Neural cell (in vitro differentiated cells): ENCODE results near the gene SCUBE1. TPM values are rescaled to one million over a fixed set of nuclear protein-coding genes. Genes with fewer than 3 reads are reported as not detected.

Experiments used
- H2AFZ ChIP-seq: fragments of 200-600, 300-800 bp; sonication (generic), shearing (Covaris generic); 2 replicates; pipeline ENCODE4 v1.6.0; 2014; ENCODE audit warnings: low read depth, mild to moderate bottlenecking, antibody characterized with exemption, low read length, moderate library complexity
- H3F3A ChIP-seq: fragments of 200-600 bp; shearing (Covaris generic); 2 replicates; pipeline ENCODE4 v1.6.1; 2016; ENCODE audit warnings: mild to moderate bottlenecking, moderate library complexity, mixed read lengths, antibody characterized with exemption, low read length; ENCODE audit not compliant: insufficient read depth, poor library complexity, severe bottlenecking
- H3K27ac ChIP-seq: fragments of 200-600, 300-800 bp; sonication (generic), shearing (Covaris generic); 2 replicates; pipeline ENCODE4 v1.5.1; 2014; ENCODE audit warnings: mild to moderate bottlenecking, low read length, moderate library complexity
- H3K27me3 ChIP-seq: fragments of 300-800, 200-600 bp; sonication (generic), shearing (Covaris generic); 2 replicates; pipeline ENCODE4 v1.6.0; 2014; ENCODE audit warnings: mild to moderate bottlenecking, low read depth, low read length, moderate library complexity; ENCODE audit not compliant: insufficient read depth
- H3K36me3 ChIP-seq: fragments of 300-800, 200-600 bp; sonication (generic), shearing (Covaris generic); 2 replicates; pipeline ENCODE4 v1.5.1; 2014; ENCODE audit warnings: mild to moderate bottlenecking, antibody characterized with exemption, low read length, moderate library complexity; ENCODE audit not compliant: insufficient read depth
- H3K4me2 ChIP-seq: fragments of 300-800, 200-600 bp; sonication (generic), shearing (Covaris generic); 2 replicates; pipeline ENCODE4 v1.6.0; 2014; ENCODE audit warnings: mild to moderate bottlenecking, low read length
- H3K4me3 ChIP-seq: fragments of 300-800, 200-600 bp; sonication (generic), shearing (Covaris generic); 2 replicates; pipeline ENCODE4 v1.5.1; 2014; ENCODE audit warnings: mild to moderate bottlenecking, low read length, moderate library complexity
- H3K79me2 ChIP-seq: fragments of 200-600 bp; shearing (Covaris generic); replicated peaks from 2 replicates; pipeline ENCODE4 v1.6.0; 2014; ENCODE audit warnings: mild to moderate bottlenecking, low read length, moderate library complexity; ENCODE audit not compliant: insufficient read depth
- H3K9ac ChIP-seq: fragments of 300-800, 200-600 bp; sonication (generic), shearing (Covaris generic); 2 replicates; pipeline ENCODE4 v1.6.1; 2016; ENCODE audit warnings: mild to moderate bottlenecking, low read length, mixed read lengths
- H3K9me2 ChIP-seq: fragments of 200-600 bp; shearing (Covaris generic); 2 replicates; pipeline ENCODE4 v1.6.1; 2016; ENCODE audit warnings: mild to moderate bottlenecking, low read length, mixed read lengths; ENCODE audit not compliant: insufficient read depth
- H3K9me3 ChIP-seq: fragments of 200-600, 300-800 bp; sonication (generic), shearing (Covaris generic); 2 replicates; pipeline ENCODE4 v1.6.1; 2016; ENCODE audit warnings: mild to moderate bottlenecking, mixed run types, low read length, moderate library complexity, mixed read lengths
- H4K20me1 ChIP-seq: fragments of 200-600 bp; shearing (Covaris generic); 2 replicates; pipeline ENCODE4 v1.6.1; 2016; ENCODE audit warnings: mild to moderate bottlenecking, mixed run types; ENCODE audit not compliant: insufficient read depth
- EP300 ChIP-seq: fragments of 450-650 bp; conservative IDR thresholded peaks from 2 replicates; pipeline ENCODE4 v1.6.1; 2014; ENCODE audit warnings: antibody characterized with exemption, mild to moderate bottlenecking, moderate library complexity; ENCODE audit not compliant: poor library complexity, severe bottlenecking
- EZH2 ChIP-seq: fragments of 200-600, 300-800 bp; shearing (Covaris generic), sonication (generic); IDR thresholded peaks from 2 replicates; pipeline ENCODE4 v1.6.1; 2014; ENCODE audit warnings: antibody characterized with exemption, low read length, borderline replicate concordance, mild to moderate bottlenecking; ENCODE audit not compliant: insufficient read depth, poor library complexity, severe bottlenecking
- MXI1 ChIP-seq: fragments of 450-650 bp; conservative IDR thresholded peaks from 2 replicates; pipeline ENCODE4 v1.6.1; 2014; ENCODE audit warnings: antibody characterized with exemption, mild to moderate bottlenecking; ENCODE audit not compliant: poor library complexity, severe bottlenecking
- POLR2AphosphoS5 ChIP-seq: IDR thresholded peaks from 2 replicates; pipeline ENCODE4 v1.6.1; 2012
- RAD21 ChIP-seq: fragments of 450-650 bp; conservative IDR thresholded peaks from 2 replicates; pipeline ENCODE4 v1.6.1; 2014; ENCODE audit warnings: antibody characterized with exemption, mild to moderate bottlenecking, moderate library complexity
- SMC3 ChIP-seq: fragments of 450-650 bp; conservative IDR thresholded peaks from 2 replicates; pipeline ENCODE4 v1.6.1; 2014; ENCODE audit warnings: antibody characterized with exemption, mild to moderate bottlenecking, moderate library complexity; ENCODE audit not compliant: poor library complexity
- TAF1 ChIP-seq: IDR thresholded peaks from 2 replicates; pipeline ENCODE4 v1.6.1; 2012; ENCODE audit warnings: low read depth
- polyA plus RNA-seq: library from polyadenylated mRNA; depleted of rRNA; stranded (reverse); fragments of >200 nt; gene quantifications from 2 replicates; pipeline ENCODE4 v1.2.3, GENCODE V29; 2014
- TF ChIP-seq, protein P1 (sequence below): fragments of 450-650 bp; IDR thresholded peaks from 2 replicates; pipeline ENCODE4 v1.5.1; 2014; ENCODE audit warnings: antibody characterized with exemption, mild to moderate bottlenecking, moderate library complexity; ENCODE audit not compliant: poor library complexity, severe bottlenecking
- TF ChIP-seq, protein P2 (sequence below): IDR thresholded peaks from 2 replicates; pipeline ENCODE4 v1.6.1; 2012; ENCODE audit warnings: borderline replicate concordance

The SCUBE1 gene
- polyA plus RNA-seq, 1 donor from 2014 or later: 8.4 TPM

DNA sequence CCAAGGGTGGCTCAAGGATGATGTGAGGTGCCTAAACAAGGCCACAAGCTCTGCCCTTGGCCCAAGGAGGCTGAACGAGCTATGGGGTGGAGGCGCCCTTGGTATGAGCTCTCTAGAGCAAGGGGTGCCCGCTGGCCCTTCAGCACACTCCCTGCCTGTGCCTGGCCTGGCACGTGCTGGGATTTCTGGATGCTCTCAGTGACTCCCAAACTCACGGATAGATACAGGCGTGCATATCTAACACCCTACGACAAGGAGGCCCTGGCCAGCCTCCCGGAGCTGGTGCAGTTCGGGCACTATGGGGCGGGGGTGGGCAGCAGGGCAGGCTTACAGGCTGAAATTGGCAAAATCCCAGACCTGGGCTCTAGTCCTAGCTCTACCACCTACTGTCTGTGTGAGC is 30.6 kb downstream of the SCUBE1 start:
- Histone ChIP-seq H3K27ac (no peak overlapping the region), H3F3A (no peaks in the 10 kb centered on the region), H3K36me3 (no peaks in the 10 kb centered on the region), H4K20me1 (no peaks in the 10 kb centered on the region), H3K79me2 (peaks cover 7% of the 10 kb centered on the region), H3K4me3 (no peak overlapping the region), H3K9me3 (no peaks in the 10 kb centered on the region), H2AFZ (no peak overlapping the region), H3K27me3 (no peaks in the 10 kb centered on the region), H3K9ac (no peak overlapping the region), H3K9me2 (no peaks in the 10 kb centered on the region), H3K4me2 (no peak overlapping the region)
- TF ChIP-seq, protein P1, sequence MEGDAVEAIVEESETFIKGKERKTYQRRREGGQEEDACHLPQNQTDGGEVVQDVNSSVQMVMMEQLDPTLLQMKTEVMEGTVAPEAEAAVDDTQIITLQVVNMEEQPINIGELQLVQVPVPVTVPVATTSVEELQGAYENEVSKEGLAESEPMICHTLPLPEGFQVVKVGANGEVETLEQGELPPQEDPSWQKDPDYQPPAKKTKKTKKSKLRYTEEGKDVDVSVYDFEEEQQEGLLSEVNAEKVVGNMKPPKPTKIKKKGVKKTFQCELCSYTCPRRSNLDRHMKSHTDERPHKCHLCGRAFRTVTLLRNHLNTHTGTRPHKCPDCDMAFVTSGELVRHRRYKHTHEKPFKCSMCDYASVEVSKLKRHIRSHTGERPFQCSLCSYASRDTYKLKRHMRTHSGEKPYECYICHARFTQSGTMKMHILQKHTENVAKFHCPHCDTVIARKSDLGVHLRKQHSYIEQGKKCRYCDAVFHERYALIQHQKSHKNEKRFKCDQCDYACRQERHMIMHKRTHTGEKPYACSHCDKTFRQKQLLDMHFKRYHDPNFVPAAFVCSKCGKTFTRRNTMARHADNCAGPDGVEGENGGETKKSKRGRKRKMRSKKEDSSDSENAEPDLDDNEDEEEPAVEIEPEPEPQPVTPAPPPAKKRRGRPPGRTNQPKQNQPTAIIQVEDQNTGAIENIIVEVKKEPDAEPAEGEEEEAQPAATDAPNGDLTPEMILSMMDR: no peak
- TF ChIP-seq POLR2AphosphoS5 (no peak), TAF1 (no peak), MXI1 (no peak), RAD21 (no peak), EP300 (no peak), SMC3 (no peak), EZH2 (no peak)
- TF ChIP-seq, protein P2, sequence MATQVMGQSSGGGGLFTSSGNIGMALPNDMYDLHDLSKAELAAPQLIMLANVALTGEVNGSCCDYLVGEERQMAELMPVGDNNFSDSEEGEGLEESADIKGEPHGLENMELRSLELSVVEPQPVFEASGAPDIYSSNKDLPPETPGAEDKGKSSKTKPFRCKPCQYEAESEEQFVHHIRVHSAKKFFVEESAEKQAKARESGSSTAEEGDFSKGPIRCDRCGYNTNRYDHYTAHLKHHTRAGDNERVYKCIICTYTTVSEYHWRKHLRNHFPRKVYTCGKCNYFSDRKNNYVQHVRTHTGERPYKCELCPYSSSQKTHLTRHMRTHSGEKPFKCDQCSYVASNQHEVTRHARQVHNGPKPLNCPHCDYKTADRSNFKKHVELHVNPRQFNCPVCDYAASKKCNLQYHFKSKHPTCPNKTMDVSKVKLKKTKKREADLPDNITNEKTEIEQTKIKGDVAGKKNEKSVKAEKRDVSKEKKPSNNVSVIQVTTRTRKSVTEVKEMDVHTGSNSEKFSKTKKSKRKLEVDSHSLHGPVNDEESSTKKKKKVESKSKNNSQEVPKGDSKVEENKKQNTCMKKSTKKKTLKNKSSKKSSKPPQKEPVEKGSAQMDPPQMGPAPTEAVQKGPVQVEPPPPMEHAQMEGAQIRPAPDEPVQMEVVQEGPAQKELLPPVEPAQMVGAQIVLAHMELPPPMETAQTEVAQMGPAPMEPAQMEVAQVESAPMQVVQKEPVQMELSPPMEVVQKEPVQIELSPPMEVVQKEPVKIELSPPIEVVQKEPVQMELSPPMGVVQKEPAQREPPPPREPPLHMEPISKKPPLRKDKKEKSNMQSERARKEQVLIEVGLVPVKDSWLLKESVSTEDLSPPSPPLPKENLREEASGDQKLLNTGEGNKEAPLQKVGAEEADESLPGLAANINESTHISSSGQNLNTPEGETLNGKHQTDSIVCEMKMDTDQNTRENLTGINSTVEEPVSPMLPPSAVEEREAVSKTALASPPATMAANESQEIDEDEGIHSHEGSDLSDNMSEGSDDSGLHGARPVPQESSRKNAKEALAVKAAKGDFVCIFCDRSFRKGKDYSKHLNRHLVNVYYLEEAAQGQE: no peak

GRCh38 chr22:43310798-43311197 is 32.4 kb downstream of the SCUBE1 start:
- H3F3A ChIP-seq: no peaks in the 10 kb centered on the region
- H2AFZ ChIP-seq: no peak overlapping the region
- H3K9me3 ChIP-seq: no peaks in the 10 kb centered on the region
- no peaks in the 10 kb centered on the region for H3K9me2 ChIP-seq
- H3K9ac ChIP-seq: no peak overlapping the region
- no peaks in the 10 kb centered on the region for H3K36me3 ChIP-seq
- no peaks in the 10 kb centered on the region for H4K20me1 ChIP-seq
- H3K4me2 ChIP-seq: no peak overlapping the region
- peaks cover 7% of the 10 kb centered on the region for H3K79me2 ChIP-seq
- no peak overlapping the region for H3K4me3 ChIP-seq
- TF ChIP-seq MXI1 (no peak), RAD21 (no peak), EP300 (no peak), SMC3 (no peak), TAF1 (no peak), EZH2 (no peak), POLR2AphosphoS5 (no peak)
- TF ChIP-seq, protein P2: no peak
- TF ChIP-seq, protein P1: no peak
- H3K27me3 ChIP-seq: no peaks in the 10 kb centered on the region
- no peak overlapping the region for H3K27ac ChIP-seq
